Activated CD8-positive, alpha-beta T cell treated with anti-CD3 and anti-CD28 coated beads for 36 hours (primary cell): ENCODE data around the gene MZT2B. TPM values are rescaled to one million over a fixed set of nuclear protein-coding genes. Genes with fewer than 3 reads are reported as not detected.
A peak's percentile ranks its signal among the peaks of the same experiment; 100 is the strongest.
"Not testable (repeated sequence)": the region's sequence is repeated elsewhere in the genome, so short reads cannot be mapped to it uniquely, and the experiment has no call there.

Experiments
- ATAC-seq: fragments of 200-7000 bp; cut with Tn5 transposase; one replicate; pipeline ENCODE4 v1.10.0; 2021; ENCODE audit warnings: mild to moderate bottlenecking, moderate library complexity
- CTCF ChIA-PET: fragments of 350-600 bp; sonication (Branson Sonifier 250); formaldehyde crosslinking; loops from one replicate; lab custom pipeline; 2021; ENCODE audit warnings: antibody characterized with exemption; lab: Charles Lee
- POLR2A ChIA-PET: fragments of 350-600 bp; sonication (Branson Sonifier 250); formaldehyde crosslinking; loops from one replicate; lab custom pipeline; 2021; ENCODE audit warnings: antibody characterized with exemption; lab: Charles Lee
- DNase-seq: peaks from one replicate; pipeline ENCODE4 v3.0.0-alpha.2; 2020
- H3K27ac Mint-ChIP-seq: one replicate; pipeline ENCODE4 v1.8.0; 2021; ENCODE audit warnings: mild to moderate bottlenecking, mixed read lengths
- H3K27me3 Mint-ChIP-seq: one replicate; pipeline ENCODE4 v1.8.0; 2021; ENCODE audit warnings: mixed read lengths
- H3K36me3 Mint-ChIP-seq: one replicate; pipeline ENCODE4 v1.8.0; 2021; ENCODE audit warnings: low read depth, mixed read lengths
- H3K4me1 Mint-ChIP-seq: one replicate; pipeline ENCODE4 v1.8.0; 2021; ENCODE audit warnings: low read depth, mixed read lengths
- H3K4me3 Mint-ChIP-seq: one replicate; pipeline ENCODE4 v1.8.0; 2021; ENCODE audit warnings: mild to moderate bottlenecking, moderate library complexity, mixed read lengths
- H3K9me3 Mint-ChIP-seq: one replicate; pipeline ENCODE4 v1.8.0; 2021; ENCODE audit warnings: mixed read lengths
- intact Hi-C: fragments of 100-400 bp; cut with micrococcal nuclease; formaldehyde crosslinking; loops from one replicate; pipeline ENCODE4 v1.10.0; 2022
- total RNA-seq, 2 experiments: library from RNA; stranded (reverse); gene quantifications; one replicate each; pipeline ENCODE4 v1.2.3, GENCODE V29; 2021
- TF ChIP-seq, protein P1 (sequence below): fragments of 200-600 bp; IDR thresholded peaks from one replicate; pipeline ENCODE4 v1.8.0; 2022; ENCODE audit warnings: antibody characterized with exemption, mild to moderate bottlenecking

The MZT2B gene
- total RNA-seq, 2 experiments from 2014 or later: 390 to 402 TPM

- ChIA-PET CTCF (no interaction called here), POLR2A (no interaction called here)
- Mint-ChIP-seq H3K4me3 (no peak overlapping the region), H3K27ac (no peak overlapping the region), H3K4me1 (peaks cover 7% of the 10 kb centered on the region), H3K9me3 (no peaks in the 10 kb centered on the region), H3K36me3 (peaks cover 32% of the 10 kb centered on the region), H3K27me3 (no peaks in the 10 kb centered on the region)
- no peak for ATAC-seq
- intact Hi-C loops: no loop called here
- TF ChIP-seq, protein P1, sequence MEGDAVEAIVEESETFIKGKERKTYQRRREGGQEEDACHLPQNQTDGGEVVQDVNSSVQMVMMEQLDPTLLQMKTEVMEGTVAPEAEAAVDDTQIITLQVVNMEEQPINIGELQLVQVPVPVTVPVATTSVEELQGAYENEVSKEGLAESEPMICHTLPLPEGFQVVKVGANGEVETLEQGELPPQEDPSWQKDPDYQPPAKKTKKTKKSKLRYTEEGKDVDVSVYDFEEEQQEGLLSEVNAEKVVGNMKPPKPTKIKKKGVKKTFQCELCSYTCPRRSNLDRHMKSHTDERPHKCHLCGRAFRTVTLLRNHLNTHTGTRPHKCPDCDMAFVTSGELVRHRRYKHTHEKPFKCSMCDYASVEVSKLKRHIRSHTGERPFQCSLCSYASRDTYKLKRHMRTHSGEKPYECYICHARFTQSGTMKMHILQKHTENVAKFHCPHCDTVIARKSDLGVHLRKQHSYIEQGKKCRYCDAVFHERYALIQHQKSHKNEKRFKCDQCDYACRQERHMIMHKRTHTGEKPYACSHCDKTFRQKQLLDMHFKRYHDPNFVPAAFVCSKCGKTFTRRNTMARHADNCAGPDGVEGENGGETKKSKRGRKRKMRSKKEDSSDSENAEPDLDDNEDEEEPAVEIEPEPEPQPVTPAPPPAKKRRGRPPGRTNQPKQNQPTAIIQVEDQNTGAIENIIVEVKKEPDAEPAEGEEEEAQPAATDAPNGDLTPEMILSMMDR: no peak
- DNase-seq: no peak
These were observed 19.1 kb upstream of the MZT2B start for GRCh38 chr2:130162968-130163367.

DNA sequence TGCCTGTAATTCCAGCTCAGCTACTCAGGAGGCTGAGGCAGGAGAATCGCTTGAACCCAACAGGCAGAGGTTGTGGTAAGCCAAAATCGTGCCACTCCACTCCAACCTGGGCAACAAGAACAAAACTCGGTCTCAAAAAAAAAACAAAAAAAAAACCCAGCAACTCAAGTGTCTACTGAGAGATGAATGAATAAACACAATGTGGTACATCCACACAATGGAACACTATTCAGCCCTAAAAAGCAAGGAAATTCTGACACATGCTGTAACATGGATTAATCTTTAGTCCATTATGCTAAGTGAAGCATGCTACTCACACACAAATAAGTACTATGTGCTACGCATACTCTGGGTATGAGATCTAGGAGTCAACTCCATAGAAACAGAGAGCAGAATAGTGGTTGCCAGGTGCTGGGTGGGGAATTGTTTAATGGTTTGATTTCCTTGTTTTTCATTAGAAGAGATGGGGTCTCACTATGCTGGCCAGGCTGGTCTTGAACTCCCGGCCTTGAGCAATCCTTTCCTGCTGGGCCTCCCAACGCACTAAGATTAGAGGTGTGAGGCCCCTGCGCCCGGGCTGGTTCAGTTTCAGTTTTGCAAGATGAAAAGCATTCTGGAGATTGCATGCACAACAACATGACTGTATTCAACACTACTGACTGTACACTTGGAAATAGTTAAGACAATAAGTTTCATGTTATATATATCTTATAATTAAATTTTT lies 16.6 kb upstream of the MZT2B start:
- Mint-ChIP-seq H3K27me3 (no peaks in the 10 kb centered on the region), H3K4me1 (peaks cover 6% of the 10 kb centered on the region), H3K36me3 (peaks cover 30% of the 10 kb centered on the region), H3K27ac (no peak overlapping the region), H3K4me3 (no peak overlapping the region), H3K9me3 (no peaks in the 10 kb centered on the region)
- intact Hi-C loops: no loop called here
- ChIA-PET CTCF (no interaction called here), POLR2A (no interaction called here)
- DNase-seq (no peak), ATAC-seq (no peak)
- TF ChIP-seq, protein P1: no peak

DNA sequence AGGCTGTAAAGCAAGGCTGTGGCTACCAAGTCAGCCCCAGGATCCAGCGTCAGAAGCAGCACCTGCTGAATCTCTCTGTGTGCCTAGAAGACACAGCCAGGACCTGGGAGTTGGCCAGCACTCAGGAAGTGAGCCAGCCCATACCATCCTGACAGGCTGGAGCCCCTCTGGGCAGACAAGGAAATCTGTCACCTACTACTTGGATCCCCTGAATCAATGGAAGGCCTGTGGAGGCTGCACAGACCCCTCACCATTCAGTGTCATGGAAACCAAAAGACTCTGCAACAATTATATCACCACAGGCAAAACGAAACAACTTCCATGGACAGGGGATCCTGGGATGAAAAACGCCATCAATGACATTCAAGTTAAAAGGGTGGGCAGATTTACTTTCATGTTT lies 15.5 kb upstream of the MZT2B start:
- DNase-seq, CTCF ChIA-PET, H3K27ac Mint-ChIP-seq, H3K9me3 Mint-ChIP-seq, H3K4me3 Mint-ChIP-seq, ATAC-seq, POLR2A ChIA-PET, intact Hi-C loops, H3K4me1 Mint-ChIP-seq, H3K27me3 Mint-ChIP-seq: not testable (repeated sequence)
- H3K36me3 Mint-ChIP-seq: peaks cover 34% of the 10 kb centered on the region

DNA sequence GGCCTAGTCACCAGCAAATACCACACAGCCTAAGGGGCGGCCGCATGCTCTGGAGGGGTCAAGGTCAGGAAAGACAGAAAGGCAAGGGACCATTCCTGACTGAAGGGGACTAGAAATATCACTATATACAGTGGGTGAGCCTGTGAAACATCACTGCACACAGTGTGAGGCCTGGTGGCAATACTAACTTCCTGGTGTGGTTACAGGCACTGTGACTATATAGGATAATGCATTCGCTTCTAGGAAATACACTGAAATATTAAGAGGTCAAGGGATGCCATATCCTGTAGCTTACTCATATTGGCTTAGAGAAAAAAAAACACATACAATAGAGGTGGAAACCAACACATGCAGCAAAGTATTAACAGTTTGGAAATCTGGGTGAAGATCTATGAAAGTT lies 12.9 kb upstream of the MZT2B start:
- peaks cover 35% of the 10 kb centered on the region for H3K36me3 Mint-ChIP-seq
- peak overlapping the region; percentile 37 for H3K27ac Mint-ChIP-seq
- H3K9me3 Mint-ChIP-seq, CTCF ChIA-PET, H3K27me3 Mint-ChIP-seq, H3K4me3 Mint-ChIP-seq, H3K4me1 Mint-ChIP-seq, intact Hi-C loops, POLR2A ChIA-PET, DNase-seq: not testable (repeated sequence)
- peak; percentile 98 for ATAC-seq

DNA sequence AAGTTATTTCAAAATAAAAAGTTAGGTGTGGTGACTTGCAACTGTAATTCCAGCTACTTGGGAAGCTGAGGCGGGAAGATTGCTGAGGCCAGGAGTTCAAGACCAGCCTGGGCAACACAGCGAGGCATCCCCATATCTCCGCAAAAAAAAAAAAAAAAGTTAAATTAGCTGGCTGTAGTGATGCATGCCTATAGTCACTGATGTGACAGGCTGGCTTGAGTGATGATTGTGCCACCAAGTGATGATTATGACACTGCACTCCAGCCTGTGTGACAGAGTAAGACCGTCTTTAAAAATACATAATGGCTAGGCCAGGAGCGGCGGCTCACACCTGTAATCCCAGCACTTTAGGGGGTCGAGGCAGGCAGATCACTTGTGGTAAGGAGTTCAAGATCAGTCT lies 12.2 kb upstream of the MZT2B start:
- DNase-seq: no peak
- ATAC-seq: no peak
- CTCF ChIA-PET: interaction anchor here (1.3 kb wide), 1 partner anchor 12 kb away, joined by 4 read pairs; the partner anchor contains the start of gene SMPD4
- Mint-ChIP-seq H3K9me3 (no peaks in the 10 kb centered on the region), H3K36me3 (peaks cover 33% of the 10 kb centered on the region), H3K27ac (no peak overlapping the region), H3K4me1 (peaks cover 6% of the 10 kb centered on the region), H3K27me3 (no peaks in the 10 kb centered on the region), H3K4me3 (no peak overlapping the region)
- POLR2A ChIA-PET: interaction anchor here (1.5 to 1.7 kb wide), 2 partner anchors 11 kb away, joined by 4 to 7 read pairs; no protein-coding TSS in a partner anchor
- intact Hi-C loops: no loop called here
- TF ChIP-seq, protein P1: no peak

GRCh38 chr2:130174866-130175265 lies 7.2 kb upstream of the MZT2B start:
- H3K27ac Mint-ChIP-seq, CTCF ChIA-PET, H3K4me3 Mint-ChIP-seq, intact Hi-C loops, DNase-seq, H3K27me3 Mint-ChIP-seq, POLR2A ChIA-PET, H3K4me1 Mint-ChIP-seq, H3K9me3 Mint-ChIP-seq: not testable (repeated sequence)
- peaks cover 28% of the 10 kb centered on the region for H3K36me3 Mint-ChIP-seq
- ATAC-seq: peak; percentile 27

DNA sequence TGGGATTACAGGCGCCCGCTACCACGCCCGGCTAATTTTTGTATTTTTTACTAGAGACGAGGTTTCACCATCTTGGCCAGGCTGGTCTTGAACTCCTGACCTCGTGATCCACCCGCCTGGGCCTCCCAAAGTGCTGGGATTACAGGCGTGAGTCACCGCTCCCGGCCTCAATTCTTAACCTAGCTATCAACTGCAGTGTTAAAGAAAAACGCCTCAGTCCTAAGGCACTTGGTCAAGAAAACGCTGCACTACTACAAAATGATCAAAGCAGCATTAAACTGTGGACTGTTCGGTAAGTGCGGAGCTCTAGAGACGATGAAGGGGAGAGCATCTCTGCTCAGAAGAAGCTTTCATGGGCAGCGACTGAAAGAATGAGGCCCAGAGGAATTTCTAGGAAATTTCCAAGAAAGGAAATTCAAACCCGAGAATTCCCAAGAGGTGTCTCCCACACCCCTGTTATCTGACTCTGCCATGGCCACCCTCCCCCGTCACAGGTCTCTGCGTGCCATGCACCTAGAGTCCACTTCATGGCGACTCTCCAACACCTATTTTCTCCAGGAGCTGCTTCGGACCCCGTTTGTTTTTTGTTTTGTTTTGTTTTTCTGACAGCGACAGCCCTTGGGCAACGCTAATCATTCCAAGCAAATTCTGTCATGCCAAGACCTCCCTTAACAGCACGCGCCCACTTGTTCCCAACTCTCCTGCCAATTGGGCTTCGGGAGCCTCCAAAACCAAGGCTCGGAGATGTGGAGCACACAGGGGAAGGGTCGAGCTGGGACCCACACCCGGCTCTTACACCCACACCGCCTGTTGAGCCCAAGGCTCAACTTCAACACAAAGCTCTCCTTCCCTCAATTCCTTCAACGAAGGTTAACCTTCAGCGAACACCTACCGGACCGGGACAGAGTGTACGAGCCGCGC lies 1.4 kb upstream of the MZT2B start:
- not testable (repeated sequence) for DNase-seq, H3K9me3 Mint-ChIP-seq, ATAC-seq, H3K27me3 Mint-ChIP-seq
- ChIA-PET CTCF (interaction anchor here (0.8 to 3.0 kb wide), 7 partner anchors 10 to 1312 kb away, joined by 3 to 15 read pairs (median 3); partner anchors contain the start of gene IMP4), POLR2A (interaction anchor here (0.7 to 3.3 kb wide), 6 partner anchors 10 to 199 kb away, joined by 3 to 14 read pairs (median 4); partner anchors contain the start of gene IMP4)
- Mint-ChIP-seq H3K4me3 (peak overlapping the region; percentile 93), H3K36me3 (peaks cover 33% of the 10 kb centered on the region), H3K27ac (peak overlapping the region; percentile 95), H3K4me1 (peaks cover 16% of the 10 kb centered on the region)
- intact Hi-C loops: loop anchor here (5.0 kb wide), 1 partner anchor 157 kb away; no protein-coding TSS in a partner anchor
